HL-60 (cell line): ENCODE data around the gene SEC61A1.

ENCODE experiments used
- GABPA ChIP-seq: IDR thresholded peaks from 2 replicates; pipeline ENCODE4 v1.6.1; 2012; ENCODE audit warnings: low read depth
- POLR2AphosphoS5 ChIP-seq: IDR thresholded peaks from 2 replicates; pipeline ENCODE4 v1.6.1; 2012; ENCODE audit warnings: low read depth
- SPI1 ChIP-seq: IDR thresholded peaks from 2 replicates; pipeline ENCODE4 v1.6.1; 2012; ENCODE audit warnings: low read depth, mild to moderate bottlenecking, borderline replicate concordance
- TF ChIP-seq, protein P1 (sequence below): IDR thresholded peaks from one replicate; pipeline ENCODE4 v1.5.1; 2011; ENCODE audit warnings: low read length, control low read depth, inconsistent platforms; ENCODE audit not compliant: insufficient read depth

- TF ChIP-seq, protein P1, sequence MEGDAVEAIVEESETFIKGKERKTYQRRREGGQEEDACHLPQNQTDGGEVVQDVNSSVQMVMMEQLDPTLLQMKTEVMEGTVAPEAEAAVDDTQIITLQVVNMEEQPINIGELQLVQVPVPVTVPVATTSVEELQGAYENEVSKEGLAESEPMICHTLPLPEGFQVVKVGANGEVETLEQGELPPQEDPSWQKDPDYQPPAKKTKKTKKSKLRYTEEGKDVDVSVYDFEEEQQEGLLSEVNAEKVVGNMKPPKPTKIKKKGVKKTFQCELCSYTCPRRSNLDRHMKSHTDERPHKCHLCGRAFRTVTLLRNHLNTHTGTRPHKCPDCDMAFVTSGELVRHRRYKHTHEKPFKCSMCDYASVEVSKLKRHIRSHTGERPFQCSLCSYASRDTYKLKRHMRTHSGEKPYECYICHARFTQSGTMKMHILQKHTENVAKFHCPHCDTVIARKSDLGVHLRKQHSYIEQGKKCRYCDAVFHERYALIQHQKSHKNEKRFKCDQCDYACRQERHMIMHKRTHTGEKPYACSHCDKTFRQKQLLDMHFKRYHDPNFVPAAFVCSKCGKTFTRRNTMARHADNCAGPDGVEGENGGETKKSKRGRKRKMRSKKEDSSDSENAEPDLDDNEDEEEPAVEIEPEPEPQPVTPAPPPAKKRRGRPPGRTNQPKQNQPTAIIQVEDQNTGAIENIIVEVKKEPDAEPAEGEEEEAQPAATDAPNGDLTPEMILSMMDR, result no peak
- TF ChIP-seq POLR2AphosphoS5 (peak; percentile 58; the same call in 1 of the 2 replicates), SPI1 (no peak), GABPA (no peak)
These were observed 19.7 kb downstream of the SEC61A1 start for GRCh38 chr3:128071771-128072453.
